Lung (tissue), 13 donors: ENCODE results near the gene TMEM158. TPM values are rescaled to one million over a fixed set of nuclear protein-coding genes. Genes with fewer than 3 reads are reported as not detected.

ENCODE experiments used
- ATAC-seq: fragments of 200-7000 bp; cut with Tn5 transposase; one replicate; pipeline ENCODE4 v1.9.1; 2020; ENCODE audit warnings: moderate number of reproducible peaks; ENCODE audit not compliant: insufficient read depth, low FRiP score
- DNase-seq, 3 donors: peaks; one replicate each; pipeline ENCODE4 v3.0.0-alpha.2; 2013 to 2017
- H3K27ac ChIP-seq, 2 donors: one replicate each; pipeline ENCODE4 v1.5.1; 2013; ENCODE audit warnings: mild to moderate bottlenecking in 2 of 2, moderate library complexity in 2 of 2, control low read depth in 1 of 2, inconsistent platforms in 1 of 2, low read depth in 1 of 2, low read length in 1 of 2
- H3K27me3 ChIP-seq, 3 donors: one replicate each; pipeline ENCODE4 v1.5.1; 2013; ENCODE audit warnings: low read length in 2 of 3; ENCODE audit not compliant: control insufficient read depth in 3 of 3, insufficient read depth in 3 of 3
- H3K36me3 ChIP-seq, 4 donors: one replicate each; pipeline ENCODE4 v1.5.1; 2013; ENCODE audit warnings: low read length in 4 of 4, mild to moderate bottlenecking in 1 of 4, moderate library complexity in 1 of 4; ENCODE audit not compliant: control insufficient read depth in 4 of 4, insufficient read depth in 4 of 4
- H3K4me1 ChIP-seq, 5 donors: one replicate each; pipeline ENCODE4 v1.5.1; 2013; ENCODE audit warnings: low read length in 5 of 5, mild to moderate bottlenecking in 2 of 5, moderate library complexity in 1 of 5; ENCODE audit not compliant: control insufficient read depth in 5 of 5, insufficient read depth in 5 of 5
- H3K4me3 ChIP-seq: one replicate; pipeline ENCODE4 v1.5.1; 2013; ENCODE audit warnings: mild to moderate bottlenecking, control low read depth, moderate library complexity
- H3K9ac ChIP-seq, 2 donors: one replicate each; pipeline ENCODE4 v1.5.1; 2013; ENCODE audit warnings: low read length in 2 of 2, control low read depth in 1 of 2; ENCODE audit not compliant: insufficient read depth in 1 of 2
- H3K9me3 ChIP-seq, 4 donors: one replicate each; pipeline ENCODE4 v1.5.1; 2013; ENCODE audit warnings: low read length in 3 of 4, mild to moderate bottlenecking in 1 of 4, moderate library complexity in 1 of 4; ENCODE audit not compliant: control insufficient read depth in 4 of 4, insufficient read depth in 3 of 4
- WGBS, 2 donors: extraction: QIAGEN DNeasy Blood & Tissue Kit; methylation state at CpG; one replicate each; pipeline ENCODE4 v1.1.7; 2013; 5-methylcytosine and 5-hydroxymethylcytosine counted together
- polyA plus RNA-seq, 2 donors: library from polyadenylated mRNA; stranded (reverse); fragments of 200-250 nt; gene quantifications; one replicate each; pipeline ENCODE4 v1.2.1, GENCODE V29; 2013
- small RNA-seq: library from RNA; depleted of rRNA; stranded (forward); fragments of <200 nt; gene quantifications from one replicate; pipeline ENCODE3, GENCODE V24; 2014; ENCODE audit warnings: low replicate concordance
- total RNA-seq, 2 donors: library from RNA; depleted of rRNA in 1 of 2; stranded (reverse); fragments of >200 nt in 1 of 2; gene quantifications; one replicate each; pipeline ENCODE4 v1.2.1, GENCODE V29; 2014 to 2021
- TF ChIP-seq, protein P1 (sequence below): IDR thresholded peaks from 2 replicates; pipeline ENCODE4 v1.5.1; 2012; ENCODE audit warnings: mild to moderate bottlenecking; ENCODE audit errors: control extremely low read depth, extremely low read depth
- donor health status: control.
- donor health status: control.
- donor health status: Bipolar disorder and iron deficiency.
- donor health status: healthy.
- donor health status: DM: yes; HTN: yes; CAD: no.

The TMEM158 gene
- total and polyA plus RNA-seq, 4 donors = 1.1 to 3.4 (median 1.4) TPM

DNA sequence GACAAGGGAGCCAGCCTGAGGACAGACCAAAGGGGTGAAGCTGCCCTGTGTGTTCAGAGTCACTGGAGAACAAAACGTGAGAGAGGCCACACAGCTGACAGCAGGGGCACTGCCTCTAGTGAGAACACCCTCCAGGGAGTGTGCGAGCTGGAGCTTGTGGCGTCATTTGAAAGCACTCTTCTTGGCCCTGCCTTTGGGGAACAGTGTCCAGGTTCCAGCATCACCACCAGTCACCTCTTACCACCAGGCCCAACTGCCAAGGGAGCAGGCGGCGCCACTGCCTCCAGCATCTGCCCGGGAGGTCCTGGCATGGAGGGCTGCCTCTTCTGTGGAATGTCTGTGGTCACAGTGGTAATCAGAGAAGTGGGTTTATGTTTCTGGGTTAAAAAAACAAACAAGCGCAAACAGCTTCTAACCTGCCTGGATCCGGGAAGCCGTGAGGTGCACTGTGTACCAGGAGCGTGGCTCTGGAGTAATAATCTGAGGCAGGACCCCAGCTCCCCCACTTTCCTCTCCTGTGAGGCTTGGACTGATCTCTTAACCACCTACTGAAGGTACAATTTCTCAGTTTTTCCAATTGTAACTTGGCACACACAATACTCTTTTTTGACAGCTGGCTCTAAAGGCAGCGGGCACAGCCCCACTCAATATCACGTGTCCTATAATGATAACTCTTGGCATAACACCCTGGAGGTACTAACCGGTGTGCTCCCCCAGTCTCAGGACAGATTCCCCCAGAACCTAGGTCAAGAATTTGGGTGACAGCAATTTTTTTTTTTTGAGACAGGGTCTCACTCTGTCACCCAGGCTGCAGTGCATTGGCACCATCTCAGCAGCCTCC lies 47.7 kb downstream of the TMEM158 start:
- TF ChIP-seq, protein P1, sequence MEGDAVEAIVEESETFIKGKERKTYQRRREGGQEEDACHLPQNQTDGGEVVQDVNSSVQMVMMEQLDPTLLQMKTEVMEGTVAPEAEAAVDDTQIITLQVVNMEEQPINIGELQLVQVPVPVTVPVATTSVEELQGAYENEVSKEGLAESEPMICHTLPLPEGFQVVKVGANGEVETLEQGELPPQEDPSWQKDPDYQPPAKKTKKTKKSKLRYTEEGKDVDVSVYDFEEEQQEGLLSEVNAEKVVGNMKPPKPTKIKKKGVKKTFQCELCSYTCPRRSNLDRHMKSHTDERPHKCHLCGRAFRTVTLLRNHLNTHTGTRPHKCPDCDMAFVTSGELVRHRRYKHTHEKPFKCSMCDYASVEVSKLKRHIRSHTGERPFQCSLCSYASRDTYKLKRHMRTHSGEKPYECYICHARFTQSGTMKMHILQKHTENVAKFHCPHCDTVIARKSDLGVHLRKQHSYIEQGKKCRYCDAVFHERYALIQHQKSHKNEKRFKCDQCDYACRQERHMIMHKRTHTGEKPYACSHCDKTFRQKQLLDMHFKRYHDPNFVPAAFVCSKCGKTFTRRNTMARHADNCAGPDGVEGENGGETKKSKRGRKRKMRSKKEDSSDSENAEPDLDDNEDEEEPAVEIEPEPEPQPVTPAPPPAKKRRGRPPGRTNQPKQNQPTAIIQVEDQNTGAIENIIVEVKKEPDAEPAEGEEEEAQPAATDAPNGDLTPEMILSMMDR = no peak
- no peaks in the 10 kb centered on the region for H3K27me3 ChIP-seq
- H3K9me3 ChIP-seq = no peaks in the 10 kb centered on the region
- H3K36me3 ChIP-seq = no peaks in the 10 kb centered on the region
- no peak overlapping the region for H3K4me3 ChIP-seq
- H3K9ac ChIP-seq = no peak overlapping the region
- 75 to 87% methylated on average over 13 of the region's 13 CpGs for WGBS, 2 donors
- H3K27ac ChIP-seq = no peak overlapping the region
- ATAC-seq = no peak
- H3K4me1 ChIP-seq = peaks cover 0 to 4% (median 3%) of the 10 kb centered on the region in 5 donors
- no peak for DNase-seq

DNA sequence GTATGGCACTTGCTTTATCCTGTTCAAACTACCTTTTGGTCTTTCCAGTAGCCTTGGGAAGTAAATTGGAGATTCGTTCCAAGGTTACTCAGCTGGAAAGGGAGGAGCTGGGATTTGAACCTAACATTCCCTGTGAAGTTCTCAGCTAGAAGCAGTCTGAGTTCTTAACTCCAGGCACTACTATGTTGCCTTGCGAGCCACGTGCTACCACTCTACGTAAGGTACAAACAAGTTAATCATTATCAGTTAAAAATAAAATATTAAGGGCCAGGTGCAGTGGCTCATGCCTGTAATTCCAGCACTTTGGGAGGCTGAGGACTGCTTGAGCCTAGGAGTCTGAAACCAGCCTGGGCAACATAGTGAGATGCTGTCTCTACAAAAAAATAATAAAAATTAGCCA lies 49.2 kb downstream of the TMEM158 start:
- H3K27ac ChIP-seq = no peak overlapping the region
- no peaks in the 10 kb centered on the region for H3K27me3 ChIP-seq
- 70 to 88% methylated on average over 4 of the region's 4 CpGs for WGBS, 2 donors
- DNase-seq (no peak), ATAC-seq (no peak)
- TF ChIP-seq, protein P1 = no peak
- H3K4me3 ChIP-seq = no peak overlapping the region
- H3K36me3 ChIP-seq = no peaks in the 10 kb centered on the region
- H3K9ac ChIP-seq = no peak overlapping the region
- peaks cover 0 to 4% (median 3%) of the 10 kb centered on the region in 5 donors for H3K4me1 ChIP-seq
- H3K9me3 ChIP-seq = no peaks in the 10 kb centered on the region

Small RNAs within 50 kb of the gene (small RNA-seq; reads per million reads assigned to genes)
- not detected for gene RF00012

Other genes with a start within 250 kb of the TMEM158 start
- 100 to 1,000 TPM in 1 of 2 donors, 10 to 100 TPM in 1; 52.3 to 128 TPM for gene CLEC3B, start 200.0 kb downstream of the TMEM158 start, total RNA-seq
- 100 to 1,000 TPM in 1 of 2 donors, 10 to 100 TPM in 1; 33.1 to 167 TPM for gene CLEC3B, start 200.0 kb downstream of the TMEM158 start, polyA plus RNA-seq
- 10 to 100 TPM in 1 of 2 donors, 1 to 10 TPM in 1; 1.6 to 20.7 TPM for gene CDCP1, start 79.9 kb downstream of the TMEM158 start, total RNA-seq
- 1 to 10 TPM; 3.6 to 4.8 TPM for gene CDCP1, start 79.9 kb downstream of the TMEM158 start, polyA plus RNA-seq
- 10 to 100 TPM; 19.3 to 20.8 TPM for gene LARS2, start 162.3 kb upstream of the TMEM158 start, total RNA-seq
- 1 to 10 TPM; 2.9 to 9.5 TPM for gene LARS2, start 162.3 kb upstream of the TMEM158 start, polyA plus RNA-seq